SK-N-SH (cell line): ENCODE results near the gene DSG4. TPM values are rescaled to one million over a fixed set of nuclear protein-coding genes. Genes with fewer than 3 reads are reported as not detected.

ENCODE experiments used
- CTCF ChIA-PET: fragments of 300-600, 350-600 bp; formaldehyde crosslinking; extraction: SDS; loops from one replicate; lab custom pipeline; 2021; lab: Yijun Ruan, JAX
- POLR2A ChIA-PET: fragments of 350-600 bp; sonication (Branson Sonifier 250); formaldehyde crosslinking; extraction: SDS; loops from one replicate; lab custom pipeline; 2020; ENCODE audit warnings: antibody characterized with exemption, inconsistent platforms; lab: Yijun Ruan, JAX
- DNase-seq: peaks from one replicate; pipeline ENCODE4 v3.0.0; 2012
- H2AFZ ChIP-seq: fragments of 200-600 bp; sonication (generic); 2 replicates; pipeline ENCODE4 v1.8.1; 2016; ENCODE audit warnings: antibody characterized with exemption, mild to moderate bottlenecking, low read depth
- H3F3A ChIP-seq: fragments of 200-600 bp; sonication (generic); replicated peaks from 2 replicates; pipeline ENCODE3; 2016; ENCODE audit warnings: antibody characterized with exemption, mild to moderate bottlenecking; ENCODE audit not compliant: insufficient read depth
- H3K27ac ChIP-seq, 2 experiments: fragments of 200-500 bp in 1 of 2; fragments of 200-600 bp in 1 of 2; sonication (Bioruptor generic) in 1 of 2; sonication (generic), shearing (Covaris generic) in 1 of 2; 2 replicates each; pipeline versions ENCODE4 v1.5.1 to v1.6.1; 2014 to 2016; ENCODE audit warnings: low read depth in 2 of 2, inconsistent platforms in 1 of 2, low read length in 1 of 2, mild to moderate bottlenecking in 1 of 2, mixed read lengths in 1 of 2
- H3K27me3 ChIP-seq: fragments of 200-600 bp; sonication (generic), shearing (Covaris generic); 2 replicates; pipeline ENCODE4 v1.6.1; 2016; ENCODE audit warnings: mixed run types; ENCODE audit not compliant: insufficient read depth
- H3K36me3 ChIP-seq, 2 experiments: fragments of 200-500 bp in 1 of 2; fragments of 200-600 bp in 1 of 2; sonication (Bioruptor generic) in 1 of 2; sonication (generic) in 1 of 2; replicated peaks in 1 of 2; 2 replicates each; pipeline versions ENCODE3 to v1.5.1; 2014 to 2016; ENCODE audit warnings: low read length in 1 of 2, mild to moderate bottlenecking in 1 of 2; ENCODE audit not compliant: insufficient read depth in 2 of 2, control insufficient read depth in 1 of 2
- H3K4me1 ChIP-seq, 2 experiments: fragments of 200-500 bp in 1 of 2; fragments of 200-600 bp in 1 of 2; sonication (Bioruptor generic) in 1 of 2; sonication (generic), shearing (Covaris generic) in 1 of 2; 2 replicates each; pipeline versions ENCODE4 v1.5.1 to v1.6.1; 2014 to 2016; ENCODE audit warnings: low read depth in 1 of 2, low read length in 1 of 2, mixed run types in 1 of 2; ENCODE audit not compliant: insufficient read depth in 2 of 2, control insufficient read depth in 1 of 2
- H3K4me2 ChIP-seq: fragments of 200-600 bp; sonication (generic), shearing (Covaris generic); 2 replicates; pipeline ENCODE4 v1.6.1; 2017; ENCODE audit warnings: mixed run types
- H3K4me3 ChIP-seq, 2 experiments: fragments of 200-500 bp in 1 of 2; fragments of 200-600 bp in 1 of 2; sonication (Bioruptor generic) in 1 of 2; sonication (generic), shearing (Covaris generic) in 1 of 2; 2 replicates each; pipeline versions ENCODE4 v1.5.1 to v1.8.1; 2014 to 2016; ENCODE audit warnings: low read depth in 2 of 2, inconsistent platforms in 1 of 2, low read length in 1 of 2, mild to moderate bottlenecking in 1 of 2, mixed read lengths in 1 of 2, moderate library complexity in 1 of 2
- H3K79me2 ChIP-seq: fragments of 200-600 bp; sonication (generic); 2 replicates; pipeline ENCODE4 v1.8.1; 2017; ENCODE audit warnings: mild to moderate bottlenecking; ENCODE audit not compliant: insufficient read depth
- H3K9ac ChIP-seq: fragments of 200-600 bp; sonication (generic); 2 replicates; pipeline ENCODE4 v1.6.1; 2017; ENCODE audit warnings: mixed run types
- H3K9me2 ChIP-seq: fragments of 200-600 bp; sonication (generic); 2 replicates; pipeline ENCODE4 v1.6.1; 2017; ENCODE audit warnings: mixed run types
- H3K9me3 ChIP-seq: fragments of 200-600 bp; sonication (generic); 2 replicates; pipeline ENCODE4 v1.6.1; 2017; ENCODE audit warnings: mixed run types, mild to moderate bottlenecking, moderate library complexity
- H4K20me1 ChIP-seq: fragments of 200-600 bp; sonication (generic); 2 replicates; pipeline ENCODE4 v1.6.1; 2017; ENCODE audit warnings: mild to moderate bottlenecking, mixed run types; ENCODE audit not compliant: insufficient read depth
- CHD2 ChIP-seq: fragments of 150-350 bp; IDR thresholded peaks from 2 replicates; pipeline ENCODE4 v1.6.1; 2018; ENCODE audit warnings: low read length; ENCODE audit not compliant: partially characterized antibody
- EP300 ChIP-seq, 2 experiments: IDR thresholded peaks; 2 replicates each; pipeline versions ENCODE4 v1.4.0 to v1.6.1; 2012; ENCODE audit warnings: borderline replicate concordance in 1 of 2, low read depth in 1 of 2, low read length in 1 of 2
- GABPA ChIP-seq: IDR thresholded peaks from 2 replicates; pipeline ENCODE4 v1.4.0; 2012; ENCODE audit warnings: low read depth, mild to moderate bottlenecking
- MAX ChIP-seq: IDR thresholded peaks from 2 replicates; pipeline ENCODE4 v1.4.0; 2012; ENCODE audit warnings: low read depth
- NRF1 ChIP-seq: IDR thresholded peaks from 2 replicates; pipeline ENCODE4 v1.6.1; 2012; ENCODE audit warnings: low read depth, mild to moderate bottlenecking, low read length
- REST ChIP-seq: IDR thresholded peaks from 2 replicates; pipeline ENCODE4 v1.6.1; 2012; ENCODE audit warnings: mild to moderate bottlenecking, low read depth, low read length, moderate library complexity
- USF2 ChIP-seq: fragments of 150-350 bp; IDR thresholded peaks from 2 replicates; pipeline ENCODE4 v1.6.1; 2017; ENCODE audit warnings: antibody characterized with exemption, low read length, low read depth, borderline replicate concordance
- WGBS: methylation state at CpG from one replicate; pipeline ENCODE4 v1.1.6; 2017; ENCODE audit warnings: low lambda C conversion rate; 5-methylcytosine and 5-hydroxymethylcytosine counted together
- polyA plus RNA-seq, 3 experiments: library from polyadenylated mRNA; depleted of rRNA; stranded (reverse); fragments of >200 nt; gene quantifications; 2 replicates each; pipeline ENCODE4 v1.2.3, GENCODE V29; 2012

Gene DSG4
- polyA plus RNA-seq, 1 of the 3 experiments (the other 2 are of a cell fraction) = not detected

- no peaks in the 10 kb centered on the region; the same call in 1 of the 2 replicates for H3K27me3 ChIP-seq
- H3F3A ChIP-seq = no peaks in the 10 kb centered on the region
- no peak overlapping the region for H3K9ac ChIP-seq
- CTCF ChIA-PET = no interaction called here
- H3K9me2 ChIP-seq = no peaks in the 10 kb centered on the region
- no peaks in the 10 kb centered on the region for H3K4me1 ChIP-seq
- H3K27ac ChIP-seq = no peak overlapping the region
- WGBS = 7% methylated on average over 1 of the region's 2 CpGs
- TF ChIP-seq EP300 (IDR thresholded peaks at IDR 0.05; ENCODE audit: borderline replicate concordance in 1 of 2, low read depth in 1 of 2, low read length in 1 of 2) = no peak
- no peak for TF ChIP-seq REST
- TF ChIP-seq MAX = no peak
- no peak for TF ChIP-seq USF2
- no peak for TF ChIP-seq NRF1
- no peak overlapping the region for H3K4me2 ChIP-seq
- POLR2A ChIA-PET = no interaction called here
- H2AFZ ChIP-seq = no peak overlapping the region
- H3K9me3 ChIP-seq = no peaks in the 10 kb centered on the region
- no peaks in the 10 kb centered on the region for H3K79me2 ChIP-seq
- no peaks in the 10 kb centered on the region for H3K36me3 ChIP-seq
- DNase-seq = no peak
- H3K4me3 ChIP-seq = no peak overlapping the region
- no peaks in the 10 kb centered on the region for H4K20me1 ChIP-seq
Measured at GRCh38 chr18:31429623-31430022, 53.0 kb downstream of the DSG4 start.

- Histone ChIP-seq H3K4me2 (no peak overlapping the region), H3K9ac (no peak overlapping the region), H4K20me1 (no peaks in the 10 kb centered on the region), H3K9me3 (no peaks in the 10 kb centered on the region), H3K4me1 (no peaks in the 10 kb centered on the region), H3K27ac (no peak overlapping the region), H3F3A (no peaks in the 10 kb centered on the region), H3K27me3 (no peaks in the 10 kb centered on the region; the same call in 1 of the 2 replicates), H3K79me2 (no peaks in the 10 kb centered on the region), H3K4me3 (no peak overlapping the region), H2AFZ (no peak overlapping the region), H3K9me2 (no peaks in the 10 kb centered on the region), H3K36me3 (no peaks in the 10 kb centered on the region)
- ChIA-PET CTCF (interaction anchor here (1.0 kb wide), 1 partner anchor 217 kb away, joined by 3 read pairs; no protein-coding TSS in a partner anchor), POLR2A (no interaction called here)
- 4% methylated on average over 4 of the region's 4 CpGs for WGBS
- DNase-seq = no peak
- TF ChIP-seq CHD2 (no peak), GABPA (no peak)
Measured at GRCh38 chr18:31430072-31430471, 53.5 kb downstream of the DSG4 start.
